Measurements from ENCODE around the gene THSD4. TPM values are rescaled to one million over a fixed set of nuclear protein-coding genes. Genes with fewer than 3 reads are reported as not detected.

THSD4 gene
- total and polyA plus RNA-seq, 2 of the 8 experiments (the other 6 are each of a cell fraction or from before 2014, with no cell fraction given) = 2.5 to 6.2 TPM

DNA sequence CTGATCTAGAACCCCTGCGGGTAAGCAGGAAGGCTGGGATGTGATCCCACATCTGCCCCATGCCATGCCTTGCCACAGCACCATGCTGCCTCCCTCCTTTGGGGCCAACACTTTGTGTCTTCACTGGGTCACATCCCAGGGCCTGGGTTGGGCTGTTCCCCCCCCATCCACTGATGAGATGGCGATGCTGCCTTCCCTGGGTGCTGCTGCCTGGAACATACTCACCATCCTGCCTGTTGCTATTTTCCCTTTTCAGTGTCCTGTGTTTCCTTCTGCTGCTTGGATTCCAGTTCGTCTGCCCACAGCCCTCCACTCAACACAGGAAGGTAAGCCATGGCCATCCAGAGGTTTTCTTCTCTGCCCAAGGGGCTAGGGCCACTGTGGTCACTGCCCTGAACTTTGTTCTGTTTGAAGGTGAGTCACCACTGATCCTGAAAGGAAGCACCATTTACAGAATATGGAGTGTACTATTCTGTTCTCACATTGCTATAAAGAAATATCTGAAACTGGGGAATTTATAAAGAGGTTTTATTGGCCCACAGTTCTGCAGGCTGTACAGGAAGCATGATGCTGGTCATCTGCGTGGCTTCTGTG is 39.4 kb downstream of the THSD4 start (continued):
- TF ChIP-seq JUND (IDR thresholded peaks at IDR 0.05; ENCODE audit: low read length) (no peak), KDM4A (IDR thresholded peaks at IDR 0.05; ENCODE audit: low read depth, low read length, severe bottlenecking) (no peak)

Data from H1 (cell line).